Esophagus muscularis mucosa (tissue), 4 donors: ENCODE data around the gene LZTS2. TPM values are rescaled to one million over a fixed set of nuclear protein-coding genes. Genes with fewer than 3 reads are reported as not detected.

Source experiments
- DNase-seq: peaks from one replicate; pipeline ENCODE4 v3.0.0-alpha.2; 2017; ENCODE audit errors: extremely low spot score
- H3K27ac ChIP-seq, 4 donors: fragments of 200-600 bp; sonication (generic); replicated peaks in 1 of 4; 1 replicate in 3 of 4; 2 replicates in 1 of 4; pipeline ENCODE4 v1.5.1; 2016 to 2019; ENCODE audit warnings: mild to moderate bottlenecking in 1 of 4
- H3K27me3 ChIP-seq, 4 donors: fragments of 200-600 bp; sonication (generic); one replicate each; pipeline versions ENCODE4 v1.5.1 to v1.6.0; 2016 to 2019
- H3K36me3 ChIP-seq, 4 donors: fragments of 200-600 bp; sonication (generic); one replicate each; pipeline ENCODE4 v1.5.1; 2016 to 2019
- H3K4me1 ChIP-seq, 4 donors: fragments of 200-600 bp; sonication (generic); one replicate each; pipeline ENCODE4 v1.5.1; 2016 to 2019
- H3K4me3 ChIP-seq, 4 donors: fragments of 200-600 bp; sonication (generic); 1 replicate in 2 of 4; 2 replicates in 2 of 4; pipeline ENCODE4 v1.5.1; 2016 to 2019; ENCODE audit warnings: mild to moderate bottlenecking in 4 of 4, moderate library complexity in 1 of 4
- H3K9me3 ChIP-seq, 4 donors: fragments of 200-600 bp; sonication (generic); 1 replicate in 3 of 4; 2 replicates in 1 of 4; pipeline ENCODE4 v1.5.1; 2016 to 2019
- EP300 ChIP-seq: sonication (generic); formaldehyde crosslinking; IDR thresholded peaks from one replicate; pipeline ENCODE4 v1.6.1; 2017; ENCODE audit warnings: antibody characterized with exemption
- POLR2A ChIP-seq: fragments of 450-650 bp; IDR thresholded peaks from one replicate; pipeline ENCODE4 v1.6.1; 2017; ENCODE audit warnings: antibody characterized with exemption, moderate library complexity, mild to moderate bottlenecking, low read depth
- POLR2AphosphoS5 ChIP-seq, 2 donors: sonication (generic); formaldehyde crosslinking; IDR thresholded peaks; one replicate each; pipeline ENCODE4 v1.6.1; 2017; ENCODE audit warnings: antibody characterized with exemption in 2 of 2
- WGBS: methylation state at CpG from one replicate; pipeline ENCODE4 v1.1.5; 2018; 5-methylcytosine and 5-hydroxymethylcytosine counted together
- intact Hi-C: fragments of 100-400 bp; cut with DNase I; formaldehyde crosslinking; loops from one replicate; pipeline ENCODE4 v1.15.1; 2023
- total RNA-seq, 4 donors: library from RNA; depleted of rRNA; stranded (reverse); fragments of >200 nt; gene quantifications; one replicate each; pipeline versions ENCODE4 v1.1.0 to v1.2.1, GENCODE V29; 2016
- TF ChIP-seq, protein P1 (sequence below), 3 experiments: fragments of 200-600 bp in 2 of 3; fragments of 450-650 bp in 1 of 3; sonication (generic) in 2 of 3; IDR thresholded peaks; one replicate each; pipeline ENCODE4 v1.5.1; 2017 to 2019; ENCODE audit warnings: antibody characterized with exemption in 3 of 3, mild to moderate bottlenecking in 2 of 3, moderate library complexity in 1 of 3

The LZTS2 gene
- total RNA-seq, 4 donors from 2014 or later: 90.5 to 209 (median 162) TPM

GRCh38 chr10:101035916-101036702, 36.5 kb downstream of the LZTS2 start:
- no peaks in the 10 kb centered on the region for H3K9me3 ChIP-seq
- TF ChIP-seq POLR2A: no peak
- no peak for TF ChIP-seq POLR2AphosphoS5 (IDR thresholded peaks at IDR 0.05)
- TF ChIP-seq EP300: no peak
- TF ChIP-seq, protein P1, sequence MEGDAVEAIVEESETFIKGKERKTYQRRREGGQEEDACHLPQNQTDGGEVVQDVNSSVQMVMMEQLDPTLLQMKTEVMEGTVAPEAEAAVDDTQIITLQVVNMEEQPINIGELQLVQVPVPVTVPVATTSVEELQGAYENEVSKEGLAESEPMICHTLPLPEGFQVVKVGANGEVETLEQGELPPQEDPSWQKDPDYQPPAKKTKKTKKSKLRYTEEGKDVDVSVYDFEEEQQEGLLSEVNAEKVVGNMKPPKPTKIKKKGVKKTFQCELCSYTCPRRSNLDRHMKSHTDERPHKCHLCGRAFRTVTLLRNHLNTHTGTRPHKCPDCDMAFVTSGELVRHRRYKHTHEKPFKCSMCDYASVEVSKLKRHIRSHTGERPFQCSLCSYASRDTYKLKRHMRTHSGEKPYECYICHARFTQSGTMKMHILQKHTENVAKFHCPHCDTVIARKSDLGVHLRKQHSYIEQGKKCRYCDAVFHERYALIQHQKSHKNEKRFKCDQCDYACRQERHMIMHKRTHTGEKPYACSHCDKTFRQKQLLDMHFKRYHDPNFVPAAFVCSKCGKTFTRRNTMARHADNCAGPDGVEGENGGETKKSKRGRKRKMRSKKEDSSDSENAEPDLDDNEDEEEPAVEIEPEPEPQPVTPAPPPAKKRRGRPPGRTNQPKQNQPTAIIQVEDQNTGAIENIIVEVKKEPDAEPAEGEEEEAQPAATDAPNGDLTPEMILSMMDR (IDR thresholded peaks at IDR 0.05): no peak
- peaks cover 31 to 61% (median 56%) of the 10 kb centered on the region in 4 donors for H3K36me3 ChIP-seq
- H3K27ac ChIP-seq: no peak overlapping the region
- H3K4me3 ChIP-seq: no peak overlapping the region
- WGBS: 78% methylated on average over 10 of the region's 10 CpGs
- no peak for DNase-seq
- no peaks in the 10 kb centered on the region for H3K27me3 ChIP-seq
- intact Hi-C loops: no loop called here
- peaks cover 15 to 29% (median 24%) of the 10 kb centered on the region in 4 donors for H3K4me1 ChIP-seq

- no peak for DNase-seq
- Histone ChIP-seq H3K4me1 (peaks cover 15 to 30% (median 29%) of the 10 kb centered on the region in 4 donors), H3K4me3 (no peak overlapping the region), H3K27ac (no peak overlapping the region), H3K27me3 (no peaks in the 10 kb centered on the region), H3K9me3 (no peaks in the 10 kb centered on the region), H3K36me3 (peaks cover 31 to 61% (median 56%) of the 10 kb centered on the region in 4 donors)
- TF ChIP-seq, protein P1 (IDR thresholded peaks at IDR 0.05): no peak
- no peak for TF ChIP-seq POLR2A
- no peak for TF ChIP-seq EP300
- intact Hi-C loops: no loop called here
- 74% methylated on average over 4 of the region's 7 CpGs for WGBS
These were observed 37.1 kb downstream of the LZTS2 start for GRCh38 chr10:101036726-101037125.

DNA sequence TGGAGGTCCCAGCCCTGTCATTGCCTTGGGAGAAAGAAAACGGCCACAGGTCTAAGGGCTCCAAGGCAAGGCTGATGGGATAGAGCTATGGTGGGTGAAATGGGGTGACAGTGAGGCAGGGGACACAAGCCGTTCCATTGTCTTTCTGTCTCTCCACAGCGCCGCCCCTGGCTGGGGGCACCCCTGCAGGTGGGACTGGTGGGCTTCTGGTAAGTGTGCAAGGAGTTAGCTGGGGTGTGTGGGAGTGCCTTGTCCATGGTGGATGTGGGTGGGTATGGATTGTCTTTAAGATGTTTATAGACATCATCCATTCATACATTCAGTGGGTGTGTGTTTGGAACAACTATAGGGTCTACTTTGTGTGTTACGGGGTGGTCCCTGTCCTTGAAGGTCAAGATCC, 38.9 kb downstream of the LZTS2 start:
- H3K36me3 ChIP-seq: peaks cover 31 to 61% (median 56%) of the 10 kb centered on the region in 4 donors
- H3K27me3 ChIP-seq: no peaks in the 10 kb centered on the region
- DNase-seq: no peak
- whole genome bisulfite sequencing: 61% methylated on average over 4 of the region's 5 CpGs
- intact Hi-C loops: no loop called here
- H3K9me3 ChIP-seq: no peaks in the 10 kb centered on the region
- H3K4me1 ChIP-seq: peaks cover 16 to 35% (median 32%) of the 10 kb centered on the region in 4 donors
- no peak overlapping the region for H3K4me3 ChIP-seq
- TF ChIP-seq POLR2AphosphoS5 (IDR thresholded peaks at IDR 0.05): no peak
- TF ChIP-seq EP300: no peak
- no peak for TF ChIP-seq POLR2A
- TF ChIP-seq, protein P1 (IDR thresholded peaks at IDR 0.05): no peak
- H3K27ac ChIP-seq: no peak overlapping the region

DNA sequence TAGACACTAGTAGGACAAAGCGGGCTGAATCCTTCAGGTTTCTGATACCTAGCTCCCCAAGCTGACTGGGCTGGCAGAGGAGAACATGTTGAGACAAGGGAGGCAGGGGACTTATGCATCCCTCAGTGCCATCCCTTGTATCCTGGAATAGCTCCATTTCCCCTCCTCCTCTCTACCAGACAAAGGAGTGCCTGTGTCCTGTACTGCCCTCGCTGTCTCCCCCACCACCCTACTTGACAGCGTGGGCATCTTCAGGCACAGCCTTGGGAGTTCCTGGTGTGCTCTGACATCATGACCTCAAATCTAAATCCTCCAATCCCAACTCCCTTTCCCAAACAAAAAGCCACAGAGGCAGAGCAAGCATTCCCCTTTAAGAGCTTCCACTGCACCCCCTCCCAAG, 40.5 kb downstream of the LZTS2 start:
- Histone ChIP-seq H3K9me3 (no peaks in the 10 kb centered on the region), H3K36me3 (peaks cover 31 to 54% (median 49%) of the 10 kb centered on the region in 4 donors), H3K4me1 (peaks cover 12 to 30% (median 27%) of the 10 kb centered on the region in 4 donors), H3K27me3 (no peaks in the 10 kb centered on the region), H3K4me3 (no peak overlapping the region), H3K27ac (no peak overlapping the region)
- DNase-seq: no peak
- 91% methylated on average over 3 of the region's 3 CpGs for WGBS
- intact Hi-C loops: no loop called here
- TF ChIP-seq, protein P1 (IDR thresholded peaks at IDR 0.05): no peak
- no peak for TF ChIP-seq EP300
- TF ChIP-seq POLR2AphosphoS5 (IDR thresholded peaks at IDR 0.05): no peak
- no peak for TF ChIP-seq POLR2A
